Adrenal gland (tissue), 12 donors: ENCODE measurements around the gene TEAD1. TPM values are rescaled to one million over a fixed set of nuclear protein-coding genes. Genes with fewer than 3 reads are reported as not detected.

Source experiments
- DNase-seq, 7 donors: peaks; one replicate each; pipeline ENCODE4 v3.0.0-alpha.2; 2019 to 2020
- H3K27ac ChIP-seq, 5 donors: fragments of 200-600 bp; sonication (generic) in 4 of 5; 1 replicate in 3 of 5; 2 replicates in 2 of 5; pipeline versions ENCODE4 v1.5.1 to v1.8.0; 2016 to 2020; ENCODE audit warnings: mild to moderate bottlenecking in 1 of 5
- H3K27me3 ChIP-seq: fragments of 200-600 bp; 2 replicates; pipeline ENCODE4 v1.8.0; 2021
- H3K36me3 ChIP-seq, 2 donors: fragments of 200-600 bp; replicated peaks in 1 of 2; 1 replicate in 1 of 2; 2 replicates in 1 of 2; pipeline versions ENCODE4 v1.5.1 to v1.8.0; 2018 to 2022
- H3K4me1 ChIP-seq, 2 donors: fragments of 200-600 bp; replicated peaks in 1 of 2; 1 replicate in 1 of 2; 2 replicates in 1 of 2; pipeline versions ENCODE4 v1.5.1 to v1.8.0; 2018 to 2021
- H3K4me3 ChIP-seq, 4 donors: fragments of 200-600 bp; sonication (generic) in 3 of 4; one replicate each; pipeline ENCODE4 v1.5.1; 2016 to 2018
- H3K9me3 ChIP-seq, 3 donors: fragments of 200-600 bp; sonication (generic) in 1 of 3; replicated peaks in 1 of 3; 1 replicate in 2 of 3; 2 replicates in 1 of 3; pipeline versions ENCODE4 v1.5.1 to v1.8.0; 2016 to 2021
- POLR2A ChIP-seq, 2 donors: fragments of 450-650 bp; IDR thresholded peaks; one replicate each; pipeline ENCODE4 v1.6.1; 2017; ENCODE audit warnings: antibody characterized with exemption in 2 of 2, mild to moderate bottlenecking in 2 of 2, moderate library complexity in 1 of 2
- WGBS, 4 donors: extraction: QIAGEN DNeasy Blood & Tissue Kit in 2 of 4; methylation state at CpG; one replicate each; pipeline versions ENCODE4 v1.1.5 to v1.1.7; 2013 to 2017; 5-methylcytosine and 5-hydroxymethylcytosine counted together
- intact Hi-C, 2 donors: fragments of 100-400 bp; cut with DNase I; formaldehyde crosslinking; loops; one replicate each; pipeline versions ENCODE4 v1.14.1 to v1.15.0; 2022 to 2023
- polyA plus RNA-seq, 3 donors: library from polyadenylated mRNA; stranded (reverse); fragments of 200-250 nt in 2 of 3; fragments of 350-450 nt in 1 of 3; fragmentation: Illumina TruSeq in 1 of 3; extraction: RNeasy Lipid Tissue Mini Kit (QIAGEN cat#74804) in 1 of 3; gene quantifications; one replicate each; pipeline ENCODE4 v1.2.3, GENCODE V29; 2013 to 2014
- total RNA-seq, 9 donors: library from RNA; depleted of rRNA in 4 of 9; stranded (reverse); fragments of >200 nt in 4 of 9; fragments of 120-200 nt in 1 of 9; fragmentation: NEBNext Ultra II Directional in 1 of 9; extraction: Animal tissue kit (Norgen Biotek cat#: 25700) in 1 of 9; gene quantifications; one replicate each; pipeline versions ENCODE4 v1.1.0 to v1.2.4, GENCODE V29; 2013 to 2023
- TF ChIP-seq, protein P1 (sequence below), 6 experiments: fragments of 450-650 bp in 4 of 6; fragments of 200-600 bp in 2 of 6; sonication (generic) in 1 of 6; IDR thresholded peaks; 1 replicate in 5 of 6; 2 replicates in 1 of 6; pipeline versions ENCODE4 v1.5.1 to v1.8.0; 2016 to 2021; ENCODE audit warnings: antibody characterized with exemption in 6 of 6, mild to moderate bottlenecking in 2 of 6, moderate library complexity in 1 of 6
- donor health status: healthy with polysubstance abuse.
- donor health status: Bipolar disorder and iron deficiency.
- donor health status: DM: yes; HTN: yes; CAD: no.
- donor health status: DM: no; HTN: no; CAD: no.
- donor health status: DM: no; HTN: no; CAD: no.
- donor health status: DM: yes; HTN: yes; CAD: no.

TEAD1 gene
- total and polyA plus RNA-seq, 12 donors = 3.9 to 49.9 (median 35.1) TPM

- peaks cover 0 to 20% of the 10 kb centered on the region in 2 donors for H3K4me1 ChIP-seq
- TF ChIP-seq, protein P1, sequence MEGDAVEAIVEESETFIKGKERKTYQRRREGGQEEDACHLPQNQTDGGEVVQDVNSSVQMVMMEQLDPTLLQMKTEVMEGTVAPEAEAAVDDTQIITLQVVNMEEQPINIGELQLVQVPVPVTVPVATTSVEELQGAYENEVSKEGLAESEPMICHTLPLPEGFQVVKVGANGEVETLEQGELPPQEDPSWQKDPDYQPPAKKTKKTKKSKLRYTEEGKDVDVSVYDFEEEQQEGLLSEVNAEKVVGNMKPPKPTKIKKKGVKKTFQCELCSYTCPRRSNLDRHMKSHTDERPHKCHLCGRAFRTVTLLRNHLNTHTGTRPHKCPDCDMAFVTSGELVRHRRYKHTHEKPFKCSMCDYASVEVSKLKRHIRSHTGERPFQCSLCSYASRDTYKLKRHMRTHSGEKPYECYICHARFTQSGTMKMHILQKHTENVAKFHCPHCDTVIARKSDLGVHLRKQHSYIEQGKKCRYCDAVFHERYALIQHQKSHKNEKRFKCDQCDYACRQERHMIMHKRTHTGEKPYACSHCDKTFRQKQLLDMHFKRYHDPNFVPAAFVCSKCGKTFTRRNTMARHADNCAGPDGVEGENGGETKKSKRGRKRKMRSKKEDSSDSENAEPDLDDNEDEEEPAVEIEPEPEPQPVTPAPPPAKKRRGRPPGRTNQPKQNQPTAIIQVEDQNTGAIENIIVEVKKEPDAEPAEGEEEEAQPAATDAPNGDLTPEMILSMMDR (IDR thresholded peaks at IDR 0.05) = no peak
- no peak for TF ChIP-seq POLR2A (IDR thresholded peaks at IDR 0.05)
- no peaks in the 10 kb centered on the region for H3K9me3 ChIP-seq
- intact Hi-C loops = no loop called here
- no peak overlapping the region for H3K4me3 ChIP-seq
- no peak overlapping the region for H3K27ac ChIP-seq
- peaks cover 0 to 3% of the 10 kb centered on the region in 2 donors for H3K36me3 ChIP-seq
- 59 to 79% (median 76%) methylated on average over 3 of the region's 3 CpGs for WGBS, 4 donors
- DNase-seq = peak in 1 of 7 donors; percentile 74
- H3K27me3 ChIP-seq = no peaks in the 10 kb centered on the region
These were observed 91.2 kb downstream of the TEAD1 start for GRCh38 chr11:12765428-12765827.

DNA sequence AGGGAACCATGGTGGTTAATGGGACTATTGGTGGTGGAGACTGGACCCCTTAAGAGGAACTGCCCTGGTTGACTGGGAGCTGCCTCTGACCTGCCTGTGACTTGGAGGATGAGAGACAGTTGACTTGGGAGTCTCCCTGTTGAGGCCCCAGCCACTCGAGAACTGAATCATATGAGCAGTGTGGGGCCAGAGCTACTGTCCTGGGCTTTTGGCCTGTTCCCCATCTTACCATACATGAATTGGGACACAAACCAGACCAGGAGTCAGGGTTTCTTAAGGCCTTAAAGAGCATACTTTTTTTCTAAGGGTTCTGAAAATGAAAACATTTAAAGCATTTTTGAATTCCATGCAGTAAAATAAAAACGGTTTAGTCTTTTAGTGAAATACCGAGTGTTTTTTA is 92.8 kb downstream of the TEAD1 start:
- intact Hi-C loops = no loop called here
- no peaks in the 10 kb centered on the region for H3K9me3 ChIP-seq
- WGBS, 4 donors = 72 to 84% (median 79%) methylated on average over 3 of the region's 3 CpGs
- no peak overlapping the region for H3K27ac ChIP-seq
- peaks cover 0 to 20% of the 10 kb centered on the region in 2 donors for H3K4me1 ChIP-seq
- H3K4me3 ChIP-seq = no peak overlapping the region
- H3K27me3 ChIP-seq = no peaks in the 10 kb centered on the region
- DNase-seq = no peak
- TF ChIP-seq POLR2A (IDR thresholded peaks at IDR 0.05) = no peak
- TF ChIP-seq, protein P1 (IDR thresholded peaks at IDR 0.05) = no peak
- H3K36me3 ChIP-seq = peaks cover 0 to 3% of the 10 kb centered on the region in 2 donors

GRCh38 chr11:12767577-12767976 is 93.4 kb downstream of the TEAD1 start:
- no peak for TF ChIP-seq POLR2A (IDR thresholded peaks at IDR 0.05)
- TF ChIP-seq, protein P1 (IDR thresholded peaks at IDR 0.05) = no peak
- H3K27me3 ChIP-seq = no peaks in the 10 kb centered on the region
- no peak overlapping the region for H3K27ac ChIP-seq
- intact Hi-C loops = no loop called here
- H3K9me3 ChIP-seq = no peaks in the 10 kb centered on the region
- H3K4me1 ChIP-seq = peaks cover 0 to 20% of the 10 kb centered on the region in 2 donors
- DNase-seq = no peak
- H3K36me3 ChIP-seq = peaks cover 0 to 3% of the 10 kb centered on the region in 2 donors
- 81 to 92% (median 87%) methylated on average over 5 of the region's 5 CpGs for WGBS, 4 donors
- no peak overlapping the region for H3K4me3 ChIP-seq

DNA sequence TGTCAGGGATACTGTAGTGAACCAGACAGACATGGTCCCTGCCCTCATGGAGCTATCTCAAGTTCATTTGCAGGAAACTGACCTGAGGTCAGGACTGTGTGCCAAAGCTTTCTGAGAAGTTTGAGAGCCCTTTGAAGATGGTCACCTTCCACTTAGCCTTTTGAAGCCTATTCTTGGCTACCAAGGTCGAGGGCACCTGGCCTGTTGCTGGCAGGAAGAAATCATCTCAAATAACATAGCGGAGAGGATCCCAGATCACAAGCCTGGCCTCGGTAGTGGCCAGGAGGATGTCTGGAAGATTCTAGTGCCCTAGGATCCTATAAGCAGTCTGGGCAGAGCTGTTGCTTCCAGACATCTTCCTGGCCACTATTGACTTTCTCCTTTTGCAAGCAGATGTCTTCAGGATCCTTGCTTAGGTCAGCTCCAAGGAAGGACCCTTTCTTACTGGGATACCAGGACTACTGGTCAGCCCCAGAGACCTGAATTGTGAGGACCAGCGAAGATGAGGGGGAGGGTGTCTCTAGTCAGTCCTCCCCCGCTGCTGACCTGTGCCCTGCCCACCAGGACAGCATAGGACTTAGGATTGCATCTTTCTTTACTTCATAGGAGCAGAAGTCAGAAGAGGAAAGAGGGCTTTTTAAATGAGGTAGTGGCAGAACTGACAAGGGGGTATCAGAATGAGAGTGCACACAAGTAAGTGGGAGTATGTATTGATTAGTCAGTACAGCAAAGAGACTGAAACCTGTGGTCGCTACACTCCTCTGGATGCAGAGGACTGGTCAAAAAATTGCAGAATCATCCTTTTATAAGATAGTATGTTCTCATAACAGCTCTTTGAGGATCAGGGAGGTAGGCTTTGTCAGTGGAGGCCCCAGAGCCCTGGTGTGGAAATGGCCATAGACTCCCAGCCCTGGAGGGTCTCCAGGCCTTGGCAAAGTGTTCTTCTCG is 94.8 kb downstream of the TEAD1 start:
- H3K27ac ChIP-seq = no peak overlapping the region
- peaks cover 6 to 24% of the 10 kb centered on the region in 2 donors for H3K4me1 ChIP-seq
- 80 to 93% (median 80%) methylated on average over 6 to 7 of the region's 7 CpGs for WGBS, 4 donors
- no peaks in the 10 kb centered on the region for H3K9me3 ChIP-seq
- TF ChIP-seq POLR2A (IDR thresholded peaks at IDR 0.05) = no peak
- TF ChIP-seq, protein P1 (IDR thresholded peaks at IDR 0.05) = no peak
- H3K27me3 ChIP-seq = no peaks in the 10 kb centered on the region
- H3K36me3 ChIP-seq = peaks cover 0 to 3% of the 10 kb centered on the region in 2 donors
- intact Hi-C loops = no loop called here
- H3K4me3 ChIP-seq = no peak overlapping the region
- DNase-seq = no peak
